H1 (cell line): Measurements from ENCODE around the gene PDE4D. TPM values are rescaled to one million over a fixed set of nuclear protein-coding genes. Genes with fewer than 3 reads are reported as not detected.

Experiments
- CTCF ChIA-PET: fragments of 300-600 bp; sonication (Branson Sonifier 250); formaldehyde crosslinking; loops from one replicate; lab custom pipeline; 2021; ENCODE audit not compliant: partially characterized antibody; lab: Charles Lee
- POLR2A ChIA-PET: fragments of 300-600 bp; sonication (Branson Sonifier 250); formaldehyde crosslinking; loops from one replicate; lab custom pipeline; 2021; ENCODE audit warnings: inconsistent platforms; ENCODE audit not compliant: partially characterized antibody; lab: Charles Lee
- DNase-seq, 2 experiments: peaks; one replicate each; pipeline versions ENCODE4 v3.0.0 to v3.0.0-alpha.2; 2010 to 2022; ENCODE audit warnings: low spot score in 2 of 2, low read depth in 1 of 2, mixed read lengths in 1 of 2
- FAIRE-seq: peaks from 2 replicates; lab custom pipeline; 2011; peaks lifted over from hg19 to GRCh38; lab: Jason Lieb, UNC
- H2AFZ ChIP-seq: 2 replicates; pipeline ENCODE4 v1.8.1; 2012; ENCODE audit warnings: low read length, inconsistent platforms
- H2AK5ac ChIP-seq: 2 replicates; pipeline ENCODE4 v1.6.1; 2013; ENCODE audit warnings: low read depth, low read length
- H2BK120ac ChIP-seq: replicated peaks from 2 replicates; pipeline ENCODE3; 2013; ENCODE audit warnings: low read depth, low read length, inconsistent platforms
- H2BK12ac ChIP-seq: 2 replicates; pipeline ENCODE4 v1.6.1; 2013; ENCODE audit warnings: low read depth, low read length
- H2BK15ac ChIP-seq: 2 replicates; pipeline ENCODE4 v1.6.1; 2013; ENCODE audit warnings: low read length
- H2BK20ac ChIP-seq: 2 replicates; pipeline ENCODE4 v1.6.1; 2013; ENCODE audit warnings: low read length
- H2BK5ac ChIP-seq: 2 replicates; pipeline ENCODE4 v1.6.1; 2013; ENCODE audit warnings: low read depth, low read length
- H3K14ac ChIP-seq: 2 replicates; pipeline ENCODE4 v1.6.1; 2013; ENCODE audit warnings: inconsistent platforms; ENCODE audit not compliant: insufficient read length
- H3K18ac ChIP-seq: 2 replicates; pipeline ENCODE4 v1.6.1; 2013; ENCODE audit warnings: low read length; ENCODE audit errors: extremely low read depth
- H3K23ac ChIP-seq: 2 replicates; pipeline ENCODE4 v1.6.1; 2013; ENCODE audit warnings: inconsistent platforms; ENCODE audit not compliant: insufficient read length
- H3K23me2 ChIP-seq: 2 replicates; pipeline ENCODE4 v1.6.1; 2013; ENCODE audit warnings: low read depth, low read length
- H3K27ac ChIP-seq: 2 replicates; pipeline ENCODE4 v1.6.1; 2011; ENCODE audit warnings: low read depth, low read length, inconsistent platforms
- H3K27me3 ChIP-seq, 4 experiments: replicated peaks in 1 of 4; 1 replicate in 1 of 4; 2 replicates in 3 of 4; pipeline versions ENCODE4 v1.6.1 to v1.8.1; 2011 to 2013; ENCODE audit warnings: low read length in 3 of 4, mild to moderate bottlenecking in 3 of 4, inconsistent platforms in 2 of 4, mixed read lengths in 2 of 4, moderate library complexity in 1 of 4; ENCODE audit not compliant: control insufficient read depth in 3 of 4, insufficient read depth in 3 of 4; ENCODE audit errors: extremely low read depth in 1 of 4
- H3K36me3 ChIP-seq, 4 experiments: 2 replicates each; pipeline versions ENCODE4 v1.6.1 to v1.8.1; 2011 to 2013; ENCODE audit warnings: mild to moderate bottlenecking in 4 of 4, low read length in 3 of 4, moderate library complexity in 2 of 4, control low read depth in 1 of 4, inconsistent platforms in 1 of 4; ENCODE audit not compliant: insufficient read depth in 4 of 4, control insufficient read depth in 2 of 4
- H3K4ac ChIP-seq: replicated peaks from 2 replicates; pipeline ENCODE3; 2013; ENCODE audit warnings: low read length, low read depth, mixed read lengths, inconsistent platforms; ENCODE audit not compliant: insufficient read length
- H3K4me1 ChIP-seq, 4 experiments: replicated peaks in 1 of 4; 1 replicate in 1 of 4; 2 replicates in 3 of 4; pipeline versions ENCODE4 v1.6.1 to v1.8.1; 2011 to 2013; ENCODE audit warnings: low read length in 3 of 4, inconsistent platforms in 2 of 4, mixed read lengths in 1 of 4; ENCODE audit not compliant: insufficient read depth in 4 of 4, control insufficient read depth in 3 of 4
- H3K4me2 ChIP-seq, 2 experiments: 2 replicates each; pipeline versions ENCODE4 v1.6.1 to v1.8.1; 2011 to 2013; ENCODE audit warnings: low read depth in 2 of 2, low read length in 2 of 2, control low read depth in 1 of 2, inconsistent platforms in 1 of 2, mild to moderate bottlenecking in 1 of 2; ENCODE audit not compliant: insufficient read depth in 1 of 2
- H3K4me3 ChIP-seq, 4 experiments: fragments of 200-600, 300-600 bp in 1 of 4; sonication (generic), shearing (Covaris generic), sonication (Bioruptor Twin) in 1 of 4; 2 replicates each; pipeline versions ENCODE4 v1.5.1 to v1.8.1; 2011 to 2016; ENCODE audit warnings: low read length in 4 of 4, low read depth in 3 of 4, control low read depth in 2 of 4, inconsistent platforms in 2 of 4, mild to moderate bottlenecking in 2 of 4, mixed read lengths in 1 of 4, moderate library complexity in 1 of 4; ENCODE audit not compliant: insufficient read depth in 2 of 4; ENCODE audit errors: extremely low read depth in 1 of 4
- H3K56ac ChIP-seq: replicated peaks from 2 replicates; pipeline ENCODE3; 2013; ENCODE audit warnings: low read depth, mild to moderate bottlenecking, mixed read lengths, low read length, inconsistent platforms; ENCODE audit not compliant: insufficient read length
- H3K79me1 ChIP-seq: 2 replicates; pipeline ENCODE4 v1.6.1; 2013; ENCODE audit warnings: low read depth, low read length, control low read depth
- H3K79me2 ChIP-seq, 2 experiments: 2 replicates each; pipeline versions ENCODE4 v1.6.1 to v1.8.1; 2012 to 2013; ENCODE audit warnings: low read length in 2 of 2, mild to moderate bottlenecking in 2 of 2, inconsistent platforms in 1 of 2; ENCODE audit not compliant: insufficient read depth in 2 of 2, control insufficient read depth in 1 of 2
- H3K9ac ChIP-seq, 4 experiments: replicated peaks in 1 of 4; 1 replicate in 1 of 4; 2 replicates in 3 of 4; pipeline versions ENCODE4 v1.6.1 to v1.8.1; 2011 to 2013; ENCODE audit warnings: low read depth in 3 of 4, low read length in 3 of 4, control low read depth in 2 of 4, mild to moderate bottlenecking in 2 of 4, moderate library complexity in 2 of 4, inconsistent platforms in 1 of 4; ENCODE audit errors: extremely low read depth in 1 of 4
- H3K9me3 ChIP-seq, 2 experiments: 2 replicates each; pipeline versions ENCODE4 v1.6.1 to v1.8.1; 2012 to 2013; ENCODE audit warnings: mild to moderate bottlenecking in 2 of 2, moderate library complexity in 2 of 2, control low read depth in 1 of 2, inconsistent platforms in 1 of 2, low read depth in 1 of 2, low read length in 1 of 2, mixed read lengths in 1 of 2; ENCODE audit not compliant: insufficient read depth in 2 of 2
- H4K20me1 ChIP-seq, 2 experiments: replicated peaks in 1 of 2; 2 replicates each; pipeline versions ENCODE3 to v1.8.1; 2011 to 2013; ENCODE audit warnings: inconsistent platforms in 2 of 2, low read length in 2 of 2, mild to moderate bottlenecking in 1 of 2; ENCODE audit not compliant: insufficient read depth in 2 of 2, control insufficient read depth in 1 of 2
- H4K5ac ChIP-seq: 2 replicates; pipeline ENCODE4 v1.6.1; 2013; ENCODE audit warnings: low read length, low read depth, mixed read lengths, inconsistent platforms; ENCODE audit not compliant: insufficient read length
- H4K8ac ChIP-seq: 2 replicates; pipeline ENCODE4 v1.8.0; 2013; ENCODE audit warnings: mild to moderate bottlenecking, moderate library complexity, low read length, inconsistent platforms; ENCODE audit not compliant: insufficient read depth; ENCODE audit errors: extremely low read depth
- H4K91ac ChIP-seq: replicated peaks from 2 replicates; pipeline ENCODE3; 2013; ENCODE audit warnings: low read length, mixed read lengths, inconsistent platforms; ENCODE audit not compliant: insufficient read length
- ASH2L ChIP-seq: fragments of 200-600, 300-600 bp; sonication (generic); IDR thresholded peaks from one replicate; pipeline ENCODE4 v1.7.1; 2017; ENCODE audit warnings: low read length
- ATF3 ChIP-seq: IDR thresholded peaks from 2 replicates; pipeline ENCODE4 v1.6.1; 2011; ENCODE audit warnings: low read depth, mild to moderate bottlenecking, low read length; ENCODE audit not compliant: insufficient read depth
- BRCA1 ChIP-seq: IDR thresholded peaks from 2 replicates; pipeline ENCODE4 v1.6.1; 2012; ENCODE audit warnings: low read depth, low read length, improper control_type of control experiment
- EGR1 ChIP-seq: IDR thresholded peaks from 2 replicates; pipeline ENCODE4 v1.6.1; 2011; ENCODE audit warnings: low read depth, low read length, borderline replicate concordance
- EP300 ChIP-seq, 2 experiments: IDR thresholded peaks; 1 replicate in 1 of 2; 2 replicates in 1 of 2; pipeline ENCODE4 v1.6.1; 2011 to 2012; ENCODE audit warnings: low read depth in 2 of 2, low read length in 2 of 2, mild to moderate bottlenecking in 2 of 2, borderline replicate concordance in 1 of 2, inconsistent platforms in 1 of 2, moderate library complexity in 1 of 2
- EZH2 ChIP-seq: fragments of 200-600 bp; sonication (generic); IDR thresholded peaks from 2 replicates; pipeline ENCODE4 v1.7.1; 2012; ENCODE audit warnings: low read depth, mild to moderate bottlenecking, moderate library complexity, low read length, inconsistent platforms; ENCODE audit not compliant: severe bottlenecking
- MAX ChIP-seq: IDR thresholded peaks from 2 replicates; pipeline ENCODE4 v1.6.1; 2012; ENCODE audit warnings: inconsistent platforms
- NRF1 ChIP-seq: IDR thresholded peaks from 2 replicates; pipeline ENCODE4 v1.6.1; 2011; ENCODE audit warnings: mild to moderate bottlenecking, low read depth, low read length, improper control_type of control experiment
- POLR2A ChIP-seq, 2 experiments: IDR thresholded peaks; 1 replicate in 1 of 2; 2 replicates in 1 of 2; pipeline ENCODE4 v1.6.1; 2011; ENCODE audit warnings: low read depth in 2 of 2, low read length in 2 of 2, mild to moderate bottlenecking in 2 of 2; ENCODE audit errors: control extremely low read depth in 1 of 2
- RBBP5 ChIP-seq: IDR thresholded peaks from 2 replicates; pipeline ENCODE4 v1.7.1; 2012; ENCODE audit warnings: low read depth, mild to moderate bottlenecking, inconsistent platforms, low read length, moderate library complexity, borderline replicate concordance
- SP2 ChIP-seq: IDR thresholded peaks from 2 replicates; pipeline ENCODE4 v1.6.1; 2012; ENCODE audit warnings: mild to moderate bottlenecking, low read length, inconsistent platforms
- SUZ12 ChIP-seq: fragments of 200-600 bp; sonication (generic); IDR thresholded peaks from 2 replicates; pipeline ENCODE4 v1.6.1; 2012; ENCODE audit warnings: mild to moderate bottlenecking, inconsistent platforms, low read length, moderate library complexity, mixed read lengths
- TBP ChIP-seq: IDR thresholded peaks from 2 replicates; pipeline ENCODE4 v1.6.1; 2011; ENCODE audit warnings: low read depth, low read length, improper control_type of control experiment
- WGBS, 2 experiments: shearing (Covaris generic) in 1 of 2; methylation state at CpG; one replicate each; pipeline versions ENCODE4 v1.1.6 to v1.1.7; 2013 to 2015; ENCODE audit warnings: low lambda C conversion rate in 2 of 2, mixed read lengths in 2 of 2, inconsistent platforms in 1 of 2, low coverage in 1 of 2, missing lambda C conversion rate in 1 of 2; ENCODE audit not compliant: insufficient replicate concordance in 2 of 2, insufficient coverage in 1 of 2, insufficient read length in 1 of 2; ENCODE audit errors: extremely low coverage in 1 of 2, missing lambda C conversion rate in 1 of 2; 5-methylcytosine and 5-hydroxymethylcytosine counted together
- polyA plus RNA-seq, 7 experiments: library from polyadenylated mRNA; depleted of rRNA in 3 of 7; stranded (reverse) in 5 of 7; unstranded in 2 of 7; fragments of >200 nt in 5 of 7; fragments of 200-250 nt in 2 of 7; gene quantifications; 1 replicate in 5 of 7; 2 replicates in 1 of 7; 4 replicates in 1 of 7; pipeline versions ENCODE4 v1.2.1 to v1.2.3, GENCODE V29; 2011 to 2013; ENCODE audit warnings: missing spikeins in 2 of 7, mixed read lengths in 2 of 7
- total RNA-seq: library from RNA; stranded (reverse); fragmentation: NEBNext Ultra II Directional; extraction: Animal tissue kit (Norgen Biotek cat#: 25700); gene quantifications from 2 replicates; pipeline ENCODE4 v1.2.1, GENCODE V29; 2021

The PDE4D gene
- total and polyA plus RNA-seq, 2 of the 8 experiments (the other 6 are each of a cell fraction or from before 2014, with no cell fraction given): 2.3 to 3.7 TPM

GRCh38 chr5:58961631-58962280, 931.8 kb downstream of the PDE4D start:
- Histone ChIP-seq H3K9ac (no peak overlapping the region), H3K79me1 (no peaks in the 10 kb centered on the region), H4K8ac (no peak overlapping the region), H3K18ac (no peak overlapping the region), H3K4me1 (peaks cover 0 to 3% (median under 1%) of the 10 kb centered on the region in 4 experiments; a peak in 1 of 7 replicates), H3K4me3 (no peak overlapping the region), H3K23me2 (no peaks in the 10 kb centered on the region), H2BK20ac (no peak overlapping the region), H3K4me2 (no peak overlapping the region), H3K56ac (no peak overlapping the region), H4K20me1 (no peaks in the 10 kb centered on the region), H2AK5ac (no peak overlapping the region), H3K4ac (no peak overlapping the region), H2BK12ac (no peak overlapping the region), H4K5ac (no peak overlapping the region), H3K23ac (no peak overlapping the region), H2BK15ac (no peak overlapping the region), H3K36me3 (no peaks in the 10 kb centered on the region), H3K9me3 (no peaks in the 10 kb centered on the region), H3K27ac (no peak overlapping the region), H2BK5ac (no peak overlapping the region), H3K79me2 (no peaks in the 10 kb centered on the region), H4K91ac (no peak overlapping the region), H2AFZ (no peak overlapping the region), H3K27me3 (no peaks in the 10 kb centered on the region; a peak in 1 of 7 replicates), H3K14ac (no peak overlapping the region), H2BK120ac (no peak overlapping the region)
- FAIRE-seq: no peak
- no peak for DNase-seq
- ChIA-PET CTCF (interaction anchor here (0.8 kb wide), 1 partner anchor 76 kb away, joined by 3 read pairs; no protein-coding TSS in a partner anchor), POLR2A (interaction anchor here (1.3 kb wide), 1 partner anchor 41 kb away, joined by 3 read pairs; no protein-coding TSS in a partner anchor)
- 93% methylated on average over 3 of the region's 3 CpGs; no CpG with 5 or more reads in 1 of the 2 experiments for WGBS, 2 experiments
- TF ChIP-seq EP300 (IDR thresholded peaks at IDR 0.05; ENCODE audit: borderline replicate concordance in 1 of 2, low read depth in 2 of 2, low read length in 2 of 2): no peak
- no peak for TF ChIP-seq BRCA1
- TF ChIP-seq EGR1: no peak
- no peak for TF ChIP-seq SP2
- no peak for TF ChIP-seq TBP
- TF ChIP-seq SUZ12: no peak
- TF ChIP-seq ATF3: no peak
- no peak for TF ChIP-seq MAX
- TF ChIP-seq ASH2L: no peak
- no peak for TF ChIP-seq NRF1
- no peak for TF ChIP-seq EZH2
- no peak for TF ChIP-seq POLR2A (IDR thresholded peaks at IDR 0.05; ENCODE audit: control extremely low read depth in 1 of 2, low read depth in 2 of 2, low read length in 2 of 2)
- no peak for TF ChIP-seq RBBP5
